Aorta (tissue), 4 donors: Measurements from ENCODE around the gene MON2. TPM values are rescaled to one million over a fixed set of nuclear protein-coding genes. Genes with fewer than 3 reads are reported as not detected.

Experiments used
- microRNA-seq, 2 donors: library from miRNA; unstranded; fragments of <30 nt; microRNA quantifications; one replicate each; pipeline ENCODE4 v1.2.0, GENCODE V29; 2020
- polyA plus RNA-seq, 2 donors: library from polyadenylated mRNA; stranded (reverse); fragments of 200-250 nt; gene quantifications; one replicate each; pipeline ENCODE4 v1.2.3, GENCODE V29; 2013
- total RNA-seq, 2 donors: library from RNA; stranded (reverse); fragmentation: NEBNext Ultra II Directional; extraction: Animal tissue kit (Norgen Biotek cat#: 25700); gene quantifications; one replicate each; pipeline ENCODE4 v1.2.1, GENCODE V29; 2021
- donor health status: healthy with polysubstance abuse.
- donor health status: Bipolar disorder and iron deficiency.
- donor health status: DM: no; HTN: no; CAD: no.
- donor health status: DM: yes; HTN: yes; CAD: no.

Gene MON2
- total and polyA plus RNA-seq, 4 donors, result 3.6 to 106 (median 63.0) TPM

Small RNAs within 50 kb of the gene (microRNA-seq; reads per million reads assigned to microRNA genes)
- 42,601 to 88,894 reads per million in 2 donors for gene MIRLET7I

Other genes starting within 250 kb of the MON2 start
- 100 to 1,000 TPM in 1 of 2 donors, 10 to 100 TPM in 1; 97.9 to 102 TPM for gene USP15, start 206.4 kb upstream of the MON2 start, total RNA-seq
- 10 to 100 TPM; 16.3 to 34.4 TPM for gene USP15, start 206.4 kb upstream of the MON2 start, polyA plus RNA-seq